PC-9 (cell line): ENCODE measurements around the gene SPANXA2. TPM values are rescaled to one million over a fixed set of nuclear protein-coding genes. Genes with fewer than 3 reads are reported as not detected.

Source experiments
- BruUV-seq: library from RNA; stranded (reverse); fragments of 400-500 nt; replicated peaks from 2 replicates; lab custom pipeline; 2021; lab: Mats Ljungman, UMichigan
- CTCF ChIA-PET: fragments of 300-600 bp; sonication (Branson Sonifier 250); formaldehyde crosslinking; loops from one replicate; lab custom pipeline; 2022; ENCODE audit warnings: antibody characterized with exemption; lab: Charles Lee
- POLR2A ChIA-PET: fragments of 300-600 bp; sonication (Branson Sonifier 250); formaldehyde crosslinking; loops from one replicate; lab custom pipeline; 2022; ENCODE audit warnings: antibody characterized with exemption; ENCODE audit not compliant: unreplicated experiment; lab: Charles Lee
- DNase-seq, 2 experiments: peaks; one replicate each; pipeline versions ENCODE4 v3.0.0 to v3.0.0-alpha.2; 2015 to 2022; ENCODE audit warnings: mixed read lengths in 1 of 2
- H2AFZ ChIP-seq: fragments of 200-600 bp; sonication (generic); 2 replicates; pipeline ENCODE4 v1.8.1; 2017; ENCODE audit warnings: antibody characterized with exemption
- H3F3A ChIP-seq: fragments of 200-600 bp; sonication (generic); 2 replicates; pipeline ENCODE4 v1.8.1; 2017; ENCODE audit warnings: antibody characterized with exemption, mild to moderate bottlenecking, low read depth; ENCODE audit not compliant: insufficient read depth
- H3K27ac ChIP-seq: fragments of 200-600 bp; sonication (generic); 2 replicates; pipeline ENCODE4 v1.6.1; 2016; ENCODE audit warnings: mixed run types
- H3K27me3 ChIP-seq: fragments of 200-600 bp; sonication (generic); 2 replicates; pipeline ENCODE4 v1.6.1; 2016; ENCODE audit warnings: low read depth, mixed run types; ENCODE audit not compliant: insufficient read depth
- H3K36me3 ChIP-seq: fragments of 200-600 bp; sonication (generic); 2 replicates; pipeline ENCODE4 v1.6.1; 2016; ENCODE audit warnings: low read depth, mixed run types
- H3K4me1 ChIP-seq: fragments of 200-600 bp; sonication (generic); replicated peaks from 2 replicates; pipeline ENCODE4 v1.6.1; 2016; ENCODE audit warnings: mixed run types; ENCODE audit not compliant: insufficient read depth
- H3K4me2 ChIP-seq: fragments of 200-600 bp; sonication (generic); 2 replicates; pipeline ENCODE4 v1.6.1; 2017; ENCODE audit warnings: mixed run types
- H3K4me3 ChIP-seq: fragments of 200-600 bp; sonication (generic); 2 replicates; pipeline ENCODE4 v1.6.1; 2016; ENCODE audit warnings: mixed run types
- H3K79me2 ChIP-seq: fragments of 200-600 bp; sonication (generic); 2 replicates; pipeline ENCODE4 v1.6.1; 2017; ENCODE audit warnings: low read depth, mixed run types
- H3K9me2 ChIP-seq: fragments of 200-600 bp; sonication (generic); 2 replicates; pipeline ENCODE4 v1.8.1; 2017; ENCODE audit warnings: mild to moderate bottlenecking; ENCODE audit not compliant: insufficient read depth
- H3K9me3 ChIP-seq: fragments of 200-600 bp; sonication (generic); 2 replicates; pipeline ENCODE4 v1.8.1; 2016; ENCODE audit warnings: low read depth; ENCODE audit not compliant: insufficient read depth
- H4K20me1 ChIP-seq: fragments of 200-600 bp; sonication (generic); 2 replicates; pipeline ENCODE4 v1.8.1; 2017; ENCODE audit not compliant: insufficient read depth
- EZH2 ChIP-seq: fragments of 200-600 bp; sonication (generic); IDR thresholded peaks from 2 replicates; pipeline ENCODE4 v1.8.0; 2017; ENCODE audit warnings: antibody characterized with exemption, low read depth
- intact Hi-C: fragments of 100-400 bp; cut with micrococcal nuclease; formaldehyde crosslinking; loops from one replicate; pipeline ENCODE4 v1.10.0; 2022; ENCODE audit not compliant: unreplicated experiment
- total RNA-seq: library from RNA; stranded (reverse); gene quantifications from 2 replicates; pipeline ENCODE4 v1.2.3, GENCODE V29; 2021
- TF ChIP-seq, protein P1 (sequence below): fragments of 200-600 bp; sonication (generic); conservative IDR thresholded peaks from 2 replicates; pipeline ENCODE4 v1.6.1; 2017; ENCODE audit warnings: mixed run types, antibody characterized with exemption, mild to moderate bottlenecking, moderate library complexity

SPANXA2 gene
- total RNA-seq, 1 experiment from 2014 or later: 4.7 TPM

DNA sequence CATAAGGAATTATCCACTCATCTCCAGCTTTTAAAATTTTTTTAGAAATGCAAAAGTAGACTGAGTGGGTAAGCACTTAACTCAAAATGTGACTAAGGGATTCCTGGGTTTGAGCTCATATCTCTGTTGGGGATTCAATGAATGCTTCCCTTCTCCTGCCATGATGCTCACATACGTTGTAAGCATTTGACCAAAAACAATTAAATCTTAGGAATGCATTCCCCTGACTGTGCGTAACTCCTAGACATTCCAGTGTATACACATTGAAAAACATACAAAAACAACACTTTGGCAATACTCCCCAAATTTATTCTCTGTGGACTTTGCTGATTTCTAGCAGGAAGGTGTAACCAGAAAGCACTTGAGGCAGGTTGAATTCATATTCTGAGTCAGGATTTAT is 29.8 kb downstream of the SPANXA2 start:
- H3K9me3 ChIP-seq: no peaks in the 10 kb centered on the region
- H4K20me1 ChIP-seq: no peaks in the 10 kb centered on the region
- H3K27ac ChIP-seq: no peak overlapping the region
- BruUV-seq: no TSS peak
- no peak overlapping the region for H3K4me3 ChIP-seq
- H3K36me3 ChIP-seq: no peaks in the 10 kb centered on the region
- no peaks in the 10 kb centered on the region for H3K79me2 ChIP-seq
- ChIA-PET CTCF (no interaction called here), POLR2A (no interaction called here)
- H3K27me3 ChIP-seq: peaks cover 14% of the 10 kb centered on the region; the same call in 1 of the 2 replicates
- no peak overlapping the region for H2AFZ ChIP-seq
- TF ChIP-seq, protein P1, sequence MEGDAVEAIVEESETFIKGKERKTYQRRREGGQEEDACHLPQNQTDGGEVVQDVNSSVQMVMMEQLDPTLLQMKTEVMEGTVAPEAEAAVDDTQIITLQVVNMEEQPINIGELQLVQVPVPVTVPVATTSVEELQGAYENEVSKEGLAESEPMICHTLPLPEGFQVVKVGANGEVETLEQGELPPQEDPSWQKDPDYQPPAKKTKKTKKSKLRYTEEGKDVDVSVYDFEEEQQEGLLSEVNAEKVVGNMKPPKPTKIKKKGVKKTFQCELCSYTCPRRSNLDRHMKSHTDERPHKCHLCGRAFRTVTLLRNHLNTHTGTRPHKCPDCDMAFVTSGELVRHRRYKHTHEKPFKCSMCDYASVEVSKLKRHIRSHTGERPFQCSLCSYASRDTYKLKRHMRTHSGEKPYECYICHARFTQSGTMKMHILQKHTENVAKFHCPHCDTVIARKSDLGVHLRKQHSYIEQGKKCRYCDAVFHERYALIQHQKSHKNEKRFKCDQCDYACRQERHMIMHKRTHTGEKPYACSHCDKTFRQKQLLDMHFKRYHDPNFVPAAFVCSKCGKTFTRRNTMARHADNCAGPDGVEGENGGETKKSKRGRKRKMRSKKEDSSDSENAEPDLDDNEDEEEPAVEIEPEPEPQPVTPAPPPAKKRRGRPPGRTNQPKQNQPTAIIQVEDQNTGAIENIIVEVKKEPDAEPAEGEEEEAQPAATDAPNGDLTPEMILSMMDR: no peak
- TF ChIP-seq EZH2: no peak
- no peak overlapping the region for H3K4me2 ChIP-seq
- no peaks in the 10 kb centered on the region for H3K4me1 ChIP-seq
- DNase-seq: no peak
- H3K9me2 ChIP-seq: no peaks in the 10 kb centered on the region; the same call in 1 of the 2 replicates
- intact Hi-C loops: no loop called here
- no peaks in the 10 kb centered on the region for H3F3A ChIP-seq

DNA sequence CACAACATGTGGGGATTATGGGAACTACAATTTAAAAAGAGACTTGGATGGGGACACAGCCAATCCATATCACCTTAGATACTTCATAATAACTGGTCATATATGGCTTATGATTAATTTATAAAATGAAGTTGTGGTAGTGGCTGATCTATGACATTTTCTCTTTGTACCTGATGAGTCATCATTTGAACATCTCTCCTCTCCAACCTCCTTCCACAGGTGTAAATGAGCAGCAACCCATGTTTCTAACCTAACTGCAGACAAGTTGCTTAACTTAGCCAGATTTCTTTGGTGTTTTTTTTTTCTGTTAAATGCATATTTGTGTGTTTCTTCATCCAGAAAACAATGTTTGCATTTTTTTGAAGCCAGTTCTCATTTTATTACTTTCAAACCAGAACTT is 42.6 kb downstream of the SPANXA2 start:
- intact Hi-C loops: no loop called here
- no peaks in the 10 kb centered on the region for H3K27me3 ChIP-seq
- H3F3A ChIP-seq: no peaks in the 10 kb centered on the region
- peaks cover 4% of the 10 kb centered on the region; the same call in 1 of the 2 replicates for H3K9me3 ChIP-seq
- H4K20me1 ChIP-seq: no peaks in the 10 kb centered on the region
- CTCF ChIA-PET: no interaction called here
- H3K36me3 ChIP-seq: no peaks in the 10 kb centered on the region
- H3K4me2 ChIP-seq: no peak overlapping the region
- DNase-seq: no peak
- H3K27ac ChIP-seq: no peak overlapping the region
- no peak overlapping the region for H2AFZ ChIP-seq
- POLR2A ChIA-PET: no interaction called here
- no peak overlapping the region for H3K4me3 ChIP-seq
- TF ChIP-seq, protein P1: no peak
- TF ChIP-seq EZH2: no peak
- H3K9me2 ChIP-seq: no peaks in the 10 kb centered on the region
- H3K4me1 ChIP-seq: no peaks in the 10 kb centered on the region
- H3K79me2 ChIP-seq: no peaks in the 10 kb centered on the region
- no TSS peak for BruUV-seq

DNA sequence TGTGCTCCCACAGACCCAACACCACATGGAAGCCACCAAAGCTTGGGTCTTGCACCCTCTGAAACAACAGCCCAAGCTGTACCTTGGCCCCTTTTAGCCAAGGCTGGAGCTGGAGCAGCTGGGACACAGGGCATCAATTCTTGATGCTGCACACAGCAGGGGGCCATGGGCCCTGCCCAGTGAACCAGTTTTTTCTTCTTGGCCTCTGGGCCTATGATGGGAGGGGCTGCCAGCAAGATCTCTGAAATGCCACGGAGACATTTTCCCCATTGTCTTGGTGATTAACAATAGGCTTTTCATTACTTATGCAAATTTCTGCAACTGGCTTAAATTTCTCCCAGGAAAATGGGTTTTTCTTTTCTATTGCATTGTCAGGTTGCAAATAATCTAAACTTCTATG is 49.0 kb downstream of the SPANXA2 start:
- Histone ChIP-seq H3K4me3 (no peak overlapping the region), H2AFZ (no peak overlapping the region), H3K4me1 (no peaks in the 10 kb centered on the region), H3K27me3 (no peaks in the 10 kb centered on the region), H3K9me3 (no peaks in the 10 kb centered on the region), H3K79me2 (no peaks in the 10 kb centered on the region), H3K4me2 (no peak overlapping the region), H3K27ac (no peak overlapping the region), H3F3A (no peaks in the 10 kb centered on the region), H3K9me2 (no peaks in the 10 kb centered on the region), H3K36me3 (no peaks in the 10 kb centered on the region), H4K20me1 (no peaks in the 10 kb centered on the region)
- BruUV-seq: no TSS peak
- no peak for DNase-seq
- TF ChIP-seq EZH2: no peak
- TF ChIP-seq, protein P1: no peak
- ChIA-PET POLR2A (no interaction called here), CTCF (no interaction called here)
- intact Hi-C loops: no loop called here

Other genes starting within 250 kb of the SPANXA2 start
- 3.5 and 4.7 TPM in 2 replicates for gene SPANXA1, start 5.0 kb upstream of the SPANXA2 start, total RNA-seq
- gene SPANXD, start 109.0 kb downstream of the SPANXA2 start, total RNA-seq: 0.78 and 1.3 TPM in 2 replicates
- gene MAGEC3, start 248.6 kb downstream of the SPANXA2 start, total RNA-seq: not detected in 2 replicates